WTC11 (cell line): ENCODE data around the gene CLTCL1.

ENCODE experiments used
- ESRRA ChIP-seq: sonication (generic); formaldehyde crosslinking; IDR thresholded peaks from 2 replicates; pipeline ENCODE4 v1.8.1; 2022; ENCODE audit warnings: mild to moderate bottlenecking, missing genetic modification reagents, borderline replicate concordance
- TF ChIP-seq, protein P1 (sequence below): sonication (generic); formaldehyde crosslinking; IDR thresholded peaks from 2 replicates; pipeline ENCODE4 v1.8.1; 2023; ENCODE audit warnings: mild to moderate bottlenecking, missing genetic modification reagents

- no peak for TF ChIP-seq ESRRA (CRISPR knock-in tag)
- TF ChIP-seq, protein P1, sequence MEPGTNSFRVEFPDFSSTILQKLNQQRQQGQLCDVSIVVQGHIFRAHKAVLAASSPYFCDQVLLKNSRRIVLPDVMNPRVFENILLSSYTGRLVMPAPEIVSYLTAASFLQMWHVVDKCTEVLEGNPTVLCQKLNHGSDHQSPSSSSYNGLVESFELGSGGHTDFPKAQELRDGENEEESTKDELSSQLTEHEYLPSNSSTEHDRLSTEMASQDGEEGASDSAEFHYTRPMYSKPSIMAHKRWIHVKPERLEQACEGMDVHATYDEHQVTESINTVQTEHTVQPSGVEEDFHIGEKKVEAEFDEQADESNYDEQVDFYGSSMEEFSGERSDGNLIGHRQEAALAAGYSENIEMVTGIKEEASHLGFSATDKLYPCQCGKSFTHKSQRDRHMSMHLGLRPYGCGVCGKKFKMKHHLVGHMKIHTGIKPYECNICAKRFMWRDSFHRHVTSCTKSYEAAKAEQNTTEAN (CRISPR knock-in tag): no peak
These were observed 83.6 kb downstream of the CLTCL1 start for GRCh38 chr22:19207884-19208283.
